Fibroblast of gingiva (primary cell): Measurements from ENCODE around the gene USP3.

Source experiments
- DNase-seq: peaks from one replicate; pipeline ENCODE4 v3.0.0-alpha.2; 2011; ENCODE audit warnings: low read depth

Gene USP3

GRCh38 chr15:63544258-63545026 is 40.0 kb downstream of the USP3 start:
- no peak for DNase-seq

GRCh38 chr15:63545520-63545919 is 41.1 kb downstream of the USP3 start:
- DNase-seq = no peak

GRCh38 chr15:63551400-63551799 is 47.0 kb downstream of the USP3 start:
- DNase-seq = peak; percentile 54

- peak; percentile 91 for DNase-seq
These were observed 49.0 kb downstream of the USP3 start for GRCh38 chr15:63553388-63553791.

- DNase-seq = no peak
These were observed 50.0 kb downstream of the USP3 start for GRCh38 chr15:63554337-63554927.

- no peak for DNase-seq
These were observed 51.1 kb downstream of the USP3 start for GRCh38 chr15:63555507-63555906.

- DNase-seq = no peak
These were observed 51.9 kb downstream of the USP3 start for GRCh38 chr15:63556246-63556645.

- no peak for DNase-seq
These were observed 52.3 kb downstream of the USP3 start for GRCh38 chr15:63556736-63557135.

- DNase-seq = no peak
These were observed 55.4 kb downstream of the USP3 start for GRCh38 chr15:63559753-63560152.

GRCh38 chr15:63560741-63561448 is 56.5 kb downstream of the USP3 start:
- no peak for DNase-seq

- DNase-seq = no peak
These were observed 59.7 kb downstream of the USP3 start for GRCh38 chr15:63564093-63564492.

GRCh38 chr15:63565536-63566186 is 61.3 kb downstream of the USP3 start:
- DNase-seq = no peak

- no peak for DNase-seq
These were observed 68.5 kb downstream of the USP3 start for GRCh38 chr15:63572749-63573464.

- peak; percentile 16 for DNase-seq
These were observed 69.1 kb downstream of the USP3 start for GRCh38 chr15:63573533-63573932.

GRCh38 chr15:63575312-63575711 is 70.9 kb downstream of the USP3 start:
- no peak for DNase-seq

- peak; percentile 50 for DNase-seq
These were observed 72.0 kb downstream of the USP3 start for GRCh38 chr15:63576441-63576840.

GRCh38 chr15:63582179-63582578 is 77.8 kb downstream of the USP3 start:
- DNase-seq = no peak

- DNase-seq = peak; percentile 34
These were observed 78.5 kb downstream of the USP3 start for GRCh38 chr15:63582718-63583426.

GRCh38 chr15:63586790-63587189 is 82.4 kb downstream of the USP3 start:
- no peak for DNase-seq

GRCh38 chr15:63587527-63587926 is 83.1 kb downstream of the USP3 start:
- peak; percentile 74 for DNase-seq

GRCh38 chr15:63588826-63589225 is 84.4 kb downstream of the USP3 start:
- no peak for DNase-seq
